ENCODE data around the gene LIPJ.

LIPJ gene

GRCh38 chr10:88557658-88558057 lies 28.9 kb upstream of the LIPJ start:
- H3K27me3 ChIP-seq (ENCODE audit: low read depth): peaks cover 2% of the 10 kb centered on the region; the same call in 1 of the 2 replicates
- H3K4me1 ChIP-seq: peaks cover 4% of the 10 kb centered on the region; the same call in 1 of the 2 replicates
- DNase-seq (ENCODE audit: low spot score in 2 of 2): no peak
- H3K9me3 ChIP-seq: no peaks in the 10 kb centered on the region
- no peak overlapping the region for H3K4me3 ChIP-seq
- no peaks in the 10 kb centered on the region for H3K36me3 ChIP-seq (replicated peaks)
- in situ Hi-C loops (cut with MboI; ENCODE audit: low sequenced_read_pairs): no loop called here

GRCh38 chr10:88562152-88562551 lies 24.4 kb upstream of the LIPJ start:
- Histone ChIP-seq H3K9me3 (no peaks in the 10 kb centered on the region), H3K36me3 (replicated peaks) (no peaks in the 10 kb centered on the region), H3K27me3 (ENCODE audit: low read depth) (peaks cover 2% of the 10 kb centered on the region; the same call in 1 of the 2 replicates), H3K4me3 (no peak overlapping the region), H3K4me1 (no peaks in the 10 kb centered on the region)
- DNase-seq (ENCODE audit: low spot score in 2 of 2): no peak
- in situ Hi-C loops (cut with MboI; ENCODE audit: low sequenced_read_pairs): no loop called here

- in situ Hi-C loops (cut with MboI; ENCODE audit: low sequenced_read_pairs): no loop called here
- Histone ChIP-seq H3K9me3 (no peaks in the 10 kb centered on the region), H3K27me3 (ENCODE audit: low read depth) (peaks cover 2% of the 10 kb centered on the region; the same call in 1 of the 2 replicates), H3K4me1 (no peaks in the 10 kb centered on the region), H3K4me3 (no peak overlapping the region), H3K36me3 (replicated peaks) (no peaks in the 10 kb centered on the region)
- peak in 1 of 2 experiments; percentile 56 for DNase-seq (ENCODE audit: low spot score in 2 of 2)
These were observed 21.5 kb upstream of the LIPJ start for GRCh38 chr10:88565072-88565471.

DNA sequence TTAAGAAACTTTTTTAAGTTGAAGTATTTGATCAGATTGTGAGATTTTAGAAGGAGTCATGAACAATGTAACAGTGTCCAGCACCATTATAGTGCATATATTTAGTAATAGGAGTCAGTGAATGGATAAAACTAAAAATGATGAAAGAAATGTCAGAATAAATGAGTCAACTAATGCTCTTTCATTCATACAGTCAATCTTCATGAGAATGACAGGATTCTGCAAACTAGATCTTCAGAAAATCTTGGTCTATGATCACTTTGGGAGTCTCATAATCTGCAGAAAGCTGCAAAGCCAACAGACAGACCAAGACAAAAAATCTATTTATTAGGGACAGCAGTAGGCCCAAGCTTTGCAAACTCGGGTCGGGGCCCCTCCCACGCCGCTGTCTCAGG lies 4.2 kb upstream of the LIPJ start:
- Histone ChIP-seq H3K4me1 (no peaks in the 10 kb centered on the region), H3K4me3 (no peak overlapping the region), H3K9me3 (no peaks in the 10 kb centered on the region), H3K27me3 (ENCODE audit: low read depth) (no peaks in the 10 kb centered on the region), H3K36me3 (replicated peaks) (no peaks in the 10 kb centered on the region)
- peak in 1 of 2 experiments; percentile 39 for DNase-seq (ENCODE audit: low spot score in 2 of 2)
- in situ Hi-C loops (cut with MboI; ENCODE audit: low sequenced_read_pairs): no loop called here

DNA sequence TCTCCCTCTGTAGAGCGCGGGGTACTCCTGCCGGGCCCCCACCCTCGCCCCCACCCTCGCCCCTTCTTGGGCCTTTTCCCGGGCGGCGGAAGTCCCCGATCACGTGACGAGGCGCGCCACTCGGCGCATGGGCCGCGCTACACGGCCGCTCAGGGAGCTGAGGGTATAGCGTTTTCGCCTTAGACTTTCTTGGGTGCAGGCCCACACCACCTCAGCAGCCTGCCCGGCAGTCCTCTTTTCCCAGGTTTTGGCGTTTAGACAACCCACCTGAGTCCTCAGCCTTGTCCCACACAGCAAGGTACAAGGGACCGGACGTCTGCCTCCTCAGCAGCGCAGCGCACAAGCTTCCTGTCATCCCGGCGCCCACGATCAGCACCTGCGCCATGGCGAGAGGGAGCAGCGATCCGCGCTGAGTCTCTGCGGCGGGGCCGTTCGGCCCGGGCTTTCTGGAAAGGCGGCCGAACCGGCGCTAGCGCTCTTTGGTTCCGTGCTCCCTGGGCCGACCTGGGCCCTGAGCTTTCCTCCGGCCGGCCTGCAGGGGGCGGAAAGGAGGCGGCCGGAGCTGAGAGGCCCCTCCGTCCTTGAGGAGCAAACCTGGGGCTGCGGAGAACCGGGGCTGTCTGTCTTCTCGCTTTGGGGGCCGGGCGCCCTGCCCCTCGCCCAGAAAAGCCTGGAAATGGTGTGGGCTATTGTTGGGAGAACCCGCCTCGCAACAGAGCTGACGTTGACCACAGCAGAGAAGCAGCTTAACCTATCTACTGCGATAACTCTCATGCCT lies 3.6 kb upstream of the LIPJ start, which contains the start of gene RNLS:
RNLS (minus strand) TSS at position 513 of the 778 bp plus-strand sequence.
- DNase-seq (ENCODE audit: low spot score in 2 of 2): no peak
- no peaks in the 10 kb centered on the region for H3K27me3 ChIP-seq (ENCODE audit: low read depth)

GRCh38 chr10:88583584-88583957 lies 3.0 kb upstream of the LIPJ start:
- no peaks in the 10 kb centered on the region for H3K36me3 ChIP-seq (replicated peaks)
- H3K9me3 ChIP-seq: no peaks in the 10 kb centered on the region
- no peaks in the 10 kb centered on the region for H3K27me3 ChIP-seq (ENCODE audit: low read depth)
- H3K4me3 ChIP-seq: no peak overlapping the region
- in situ Hi-C loops (cut with MboI; ENCODE audit: low sequenced_read_pairs): no loop called here
- no peaks in the 10 kb centered on the region for H3K4me1 ChIP-seq
- DNase-seq (ENCODE audit: low spot score in 2 of 2): no peak

More for the DNA sequence above, 3.6 kb upstream of the LIPJ start, which contains the start of gene RNLS:
- Histone ChIP-seq H3K9me3 (no peaks in the 10 kb centered on the region), H3K36me3 (replicated peaks) (no peaks in the 10 kb centered on the region), H3K4me1 (no peaks in the 10 kb centered on the region), H3K4me3 (no peak within 1 kb of the TSS)
- in situ Hi-C loops (cut with MboI; ENCODE audit: low sequenced_read_pairs): no loop called here

DNA sequence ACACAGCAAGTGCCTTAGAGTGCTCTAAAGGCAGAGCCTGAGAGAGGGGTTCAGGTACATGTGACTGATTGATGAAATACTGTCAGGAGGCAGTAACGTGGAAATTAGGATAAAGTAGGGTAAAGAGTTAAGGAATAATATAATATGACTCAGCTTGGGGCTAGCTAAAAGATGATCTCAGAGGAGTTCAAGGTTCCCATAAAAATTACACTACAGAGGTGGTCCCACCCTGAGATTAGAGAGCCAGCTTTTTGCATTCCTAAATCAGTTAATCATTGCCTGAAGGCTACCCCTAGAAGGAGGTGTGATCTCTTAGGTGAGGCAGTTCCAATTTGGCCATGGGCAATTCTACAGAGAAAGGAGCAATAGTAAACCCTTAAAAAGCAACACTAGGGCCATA lies 5.8 kb downstream of the LIPJ start:
- Histone ChIP-seq H3K27me3 (ENCODE audit: low read depth) (no peaks in the 10 kb centered on the region), H3K4me1 (peaks cover 3% of the 10 kb centered on the region; the same call in 1 of the 2 replicates), H3K36me3 (replicated peaks) (no peaks in the 10 kb centered on the region), H3K9me3 (no peaks in the 10 kb centered on the region), H3K4me3 (no peak overlapping the region)
- no peak for DNase-seq (ENCODE audit: low spot score in 2 of 2)
- in situ Hi-C loops (cut with MboI; ENCODE audit: low sequenced_read_pairs): no loop called here

DNA sequence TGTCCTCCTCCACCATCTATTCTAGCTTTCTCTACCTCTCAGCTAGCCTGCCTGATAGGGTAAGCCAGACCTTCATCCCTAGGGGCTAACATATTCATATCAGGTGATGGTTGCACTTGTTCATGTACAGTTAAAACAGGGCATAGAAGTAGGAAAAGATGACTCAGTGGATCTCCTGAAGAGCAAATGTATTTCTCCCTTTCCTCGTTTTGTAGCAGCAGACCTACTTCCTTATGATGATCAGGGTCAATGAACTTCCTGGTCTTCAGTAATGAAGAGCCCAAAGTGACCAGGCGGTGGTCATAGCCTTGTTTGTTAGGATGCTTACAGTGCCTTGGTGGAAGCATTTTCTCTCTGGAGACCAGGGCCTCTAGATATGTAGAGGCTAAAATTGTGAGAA lies 6.3 kb downstream of the LIPJ start:
- Histone ChIP-seq H3K36me3 (replicated peaks) (no peaks in the 10 kb centered on the region), H3K4me3 (no peak overlapping the region), H3K27me3 (ENCODE audit: low read depth) (no peaks in the 10 kb centered on the region), H3K9me3 (no peaks in the 10 kb centered on the region), H3K4me1 (peaks cover 3% of the 10 kb centered on the region; the same call in 1 of the 2 replicates)
- in situ Hi-C loops (cut with MboI; ENCODE audit: low sequenced_read_pairs): no loop called here
- no peak for DNase-seq (ENCODE audit: low spot score in 2 of 2)

DNA sequence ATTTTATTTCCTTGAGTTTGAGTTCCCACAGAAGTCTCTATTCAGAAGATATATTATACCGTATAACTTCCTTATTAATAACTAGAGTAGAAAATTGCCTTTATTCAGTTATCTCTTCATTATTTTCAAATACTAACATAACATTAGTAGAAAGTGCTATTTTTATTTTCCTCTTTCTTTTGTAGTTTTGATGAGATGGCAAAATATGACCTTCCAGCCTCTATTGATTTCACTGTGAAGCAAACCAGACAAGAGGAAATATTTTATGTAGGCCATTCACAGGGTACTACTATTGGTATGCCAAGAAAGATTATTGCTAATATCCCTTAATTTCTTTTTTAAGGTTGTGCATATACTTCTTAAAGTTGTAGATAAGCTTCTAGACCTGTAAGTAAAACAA lies 7.9 kb downstream of the LIPJ start:
- H3K4me1 ChIP-seq: peaks cover 3% of the 10 kb centered on the region; the same call in 1 of the 2 replicates
- H3K9me3 ChIP-seq: no peaks in the 10 kb centered on the region
- in situ Hi-C loops (cut with MboI; ENCODE audit: low sequenced_read_pairs): no loop called here
- DNase-seq (ENCODE audit: low spot score in 2 of 2): no peak
- H3K27me3 ChIP-seq (ENCODE audit: low read depth): no peaks in the 10 kb centered on the region
- H3K4me3 ChIP-seq: no peak overlapping the region
- no peaks in the 10 kb centered on the region for H3K36me3 ChIP-seq (replicated peaks)

DNA sequence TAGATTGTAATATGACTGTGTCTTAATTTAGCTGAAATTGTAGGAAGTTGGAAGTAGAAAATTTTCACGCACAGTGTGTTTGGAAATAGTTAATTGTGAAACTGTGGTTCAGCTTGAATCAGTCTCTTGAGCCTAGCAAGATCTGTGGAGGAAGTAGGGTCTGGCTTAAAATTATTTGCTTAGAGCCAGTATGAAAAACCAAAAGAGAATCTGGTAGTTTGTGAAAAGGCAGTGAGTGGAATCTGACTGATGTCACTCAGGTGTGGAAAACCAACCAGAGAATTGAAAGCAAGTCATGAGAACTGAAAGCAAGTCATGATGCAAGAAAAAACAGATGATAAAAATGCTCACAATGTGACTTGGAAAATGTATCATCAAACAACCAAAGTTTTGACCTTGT lies 11.5 kb downstream of the LIPJ start:
- in situ Hi-C loops (cut with MboI; ENCODE audit: low sequenced_read_pairs): no loop called here
- H3K36me3 ChIP-seq (replicated peaks): no peaks in the 10 kb centered on the region
- H3K4me1 ChIP-seq: no peaks in the 10 kb centered on the region
- H3K4me3 ChIP-seq: no peak overlapping the region
- DNase-seq (ENCODE audit: low spot score in 2 of 2): no peak
- H3K9me3 ChIP-seq: no peaks in the 10 kb centered on the region
- H3K27me3 ChIP-seq (ENCODE audit: low read depth): no peaks in the 10 kb centered on the region

GRCh38 chr10:88608052-88608732 lies 21.6 kb downstream of the LIPJ start:
- Histone ChIP-seq H3K27me3 (ENCODE audit: low read depth) (no peaks in the 10 kb centered on the region), H3K4me1 (no peaks in the 10 kb centered on the region; the same call in 1 of the 2 replicates), H3K4me3 (no peak overlapping the region), H3K36me3 (replicated peaks) (no peaks in the 10 kb centered on the region), H3K9me3 (no peaks in the 10 kb centered on the region)
- in situ Hi-C loops (cut with MboI; ENCODE audit: low sequenced_read_pairs): no loop called here
- no peak for DNase-seq (ENCODE audit: low spot score in 2 of 2)

GRCh38 chr10:88608780-88609179 lies 22.2 kb downstream of the LIPJ start:
- no peaks in the 10 kb centered on the region for H3K9me3 ChIP-seq
- H3K36me3 ChIP-seq (replicated peaks): no peaks in the 10 kb centered on the region
- no peaks in the 10 kb centered on the region for H3K27me3 ChIP-seq (ENCODE audit: low read depth)
- in situ Hi-C loops (cut with MboI; ENCODE audit: low sequenced_read_pairs): no loop called here
- no peaks in the 10 kb centered on the region; the same call in 1 of the 2 replicates for H3K4me1 ChIP-seq
- DNase-seq (ENCODE audit: low spot score in 2 of 2): no peak
- no peak overlapping the region for H3K4me3 ChIP-seq

- no peaks in the 10 kb centered on the region for H3K4me1 ChIP-seq
- no peak for DNase-seq (ENCODE audit: low spot score in 2 of 2)
- in situ Hi-C loops (cut with MboI; ENCODE audit: low sequenced_read_pairs): no loop called here
- no peaks in the 10 kb centered on the region for H3K36me3 ChIP-seq (replicated peaks)
- no peaks in the 10 kb centered on the region for H3K27me3 ChIP-seq (ENCODE audit: low read depth)
- H3K9me3 ChIP-seq: no peaks in the 10 kb centered on the region
- H3K4me3 ChIP-seq: no peak overlapping the region
These were observed 29.9 kb downstream of the LIPJ start for GRCh38 chr10:88616250-88616977.

Measured in HAP-1 (cell line).